Measurements from ENCODE around the gene SHTN1.

SHTN1 gene

GRCh38 chr10:116853287-116853686 is 151.7 kb downstream of the SHTN1 start:
- no peak overlapping the region for H3K9ac ChIP-seq (ENCODE audit: low read length)
- no peak overlapping the region for H3K4me3 ChIP-seq (ENCODE audit: low read length)
- no peaks in the 10 kb centered on the region for H3K4me1 ChIP-seq (ENCODE audit: control insufficient read depth, insufficient read depth, low read length)
- no peaks in the 10 kb centered on the region for H3K27me3 ChIP-seq (ENCODE audit: control insufficient read depth, insufficient read depth, low read length)
- no peaks in the 10 kb centered on the region for H3K36me3 ChIP-seq (ENCODE audit: control insufficient read depth, insufficient read depth, low read length)
- no peak overlapping the region for H3K27ac ChIP-seq (ENCODE audit: low read depth, low read length)

GRCh38 chr10:116852246-116852645 is 152.7 kb downstream of the SHTN1 start:
- no peaks in the 10 kb centered on the region for H3K27me3 ChIP-seq (ENCODE audit: control insufficient read depth, insufficient read depth, low read length)
- no peaks in the 10 kb centered on the region for H3K4me1 ChIP-seq (ENCODE audit: control insufficient read depth, insufficient read depth, low read length)
- H3K9ac ChIP-seq (ENCODE audit: low read length): no peak overlapping the region
- H3K4me3 ChIP-seq (ENCODE audit: low read length): no peak overlapping the region
- H3K27ac ChIP-seq (ENCODE audit: low read depth, low read length): no peak overlapping the region
- H3K36me3 ChIP-seq (ENCODE audit: control insufficient read depth, insufficient read depth, low read length): no peaks in the 10 kb centered on the region

- H3K9ac ChIP-seq (ENCODE audit: low read length): peak overlapping the region; percentile 28
- no peaks in the 10 kb centered on the region for H3K27me3 ChIP-seq (ENCODE audit: control insufficient read depth, insufficient read depth, low read length)
- no peaks in the 10 kb centered on the region for H3K36me3 ChIP-seq (ENCODE audit: control insufficient read depth, insufficient read depth, low read length)
- no peak overlapping the region for H3K27ac ChIP-seq (ENCODE audit: low read depth, low read length)
- H3K4me3 ChIP-seq (ENCODE audit: low read length): peak overlapping the region; percentile 72
- H3K4me1 ChIP-seq (ENCODE audit: control insufficient read depth, insufficient read depth, low read length): no peaks in the 10 kb centered on the region
These were observed 154.9 kb downstream of the SHTN1 start for GRCh38 chr10:116850058-116850611.

GRCh38 chr10:116849248-116850057 is 155.5 kb downstream of the SHTN1 start, which contains the start of gene ENO4:
Gene ENO4 (plus strand): TSS chr10:116849499. CDS start chr10:116849567, 68 bp downstream.
- Histone ChIP-seq H3K36me3 (ENCODE audit: control insufficient read depth, insufficient read depth, low read length) (no peaks in the 10 kb centered on the region), H3K4me3 (ENCODE audit: low read length) (peak within 1 kb of the TSS; percentile 72), H3K4me1 (ENCODE audit: control insufficient read depth, insufficient read depth, low read length) (no peaks in the 10 kb centered on the region), H3K27ac (ENCODE audit: low read depth, low read length) (peak within 1 kb of the TSS; percentile 2), H3K27me3 (ENCODE audit: control insufficient read depth, insufficient read depth, low read length) (no peaks in the 10 kb centered on the region), H3K9ac (ENCODE audit: low read length) (peak within 1 kb of the TSS; percentile 28)

- H3K27ac ChIP-seq (ENCODE audit: low read depth, low read length): peak overlapping the region; percentile 2
- H3K9ac ChIP-seq (ENCODE audit: low read length): no peak overlapping the region
- no peaks in the 10 kb centered on the region for H3K27me3 ChIP-seq (ENCODE audit: control insufficient read depth, insufficient read depth, low read length)
- no peaks in the 10 kb centered on the region for H3K36me3 ChIP-seq (ENCODE audit: control insufficient read depth, insufficient read depth, low read length)
- peak overlapping the region; percentile 72 for H3K4me3 ChIP-seq (ENCODE audit: low read length)
- no peaks in the 10 kb centered on the region for H3K4me1 ChIP-seq (ENCODE audit: control insufficient read depth, insufficient read depth, low read length)
These were observed 156.1 kb downstream of the SHTN1 start for GRCh38 chr10:116848944-116849247.

GRCh38 chr10:116848032-116848943 is 156.7 kb downstream of the SHTN1 start:
- H3K4me3 ChIP-seq (ENCODE audit: low read length): peak overlapping the region; percentile 72
- H3K27me3 ChIP-seq (ENCODE audit: control insufficient read depth, insufficient read depth, low read length): no peaks in the 10 kb centered on the region
- H3K9ac ChIP-seq (ENCODE audit: low read length): no peak overlapping the region
- H3K27ac ChIP-seq (ENCODE audit: low read depth, low read length): no peak overlapping the region
- no peaks in the 10 kb centered on the region for H3K4me1 ChIP-seq (ENCODE audit: control insufficient read depth, insufficient read depth, low read length)
- H3K36me3 ChIP-seq (ENCODE audit: control insufficient read depth, insufficient read depth, low read length): no peaks in the 10 kb centered on the region

- no peak overlapping the region for H3K27ac ChIP-seq (ENCODE audit: low read depth, low read length)
- no peaks in the 10 kb centered on the region for H3K27me3 ChIP-seq (ENCODE audit: control insufficient read depth, insufficient read depth, low read length)
- no peak overlapping the region for H3K4me3 ChIP-seq (ENCODE audit: low read length)
- no peaks in the 10 kb centered on the region for H3K36me3 ChIP-seq (ENCODE audit: control insufficient read depth, insufficient read depth, low read length)
- H3K4me1 ChIP-seq (ENCODE audit: control insufficient read depth, insufficient read depth, low read length): no peaks in the 10 kb centered on the region
- no peak overlapping the region for H3K9ac ChIP-seq (ENCODE audit: low read length)
These were observed 159.2 kb downstream of the SHTN1 start for GRCh38 chr10:116845823-116846222.

GRCh38 chr10:116840389-116841075 is 164.5 kb downstream of the SHTN1 start:
- Histone ChIP-seq H3K4me3 (ENCODE audit: low read length) (no peak overlapping the region), H3K4me1 (ENCODE audit: control insufficient read depth, insufficient read depth, low read length) (no peaks in the 10 kb centered on the region), H3K27ac (ENCODE audit: low read depth, low read length) (no peak overlapping the region), H3K9ac (ENCODE audit: low read length) (no peak overlapping the region), H3K27me3 (ENCODE audit: control insufficient read depth, insufficient read depth, low read length) (no peaks in the 10 kb centered on the region), H3K36me3 (ENCODE audit: control insufficient read depth, insufficient read depth, low read length) (no peaks in the 10 kb centered on the region)

GRCh38 chr10:116838143-116838725 is 166.8 kb downstream of the SHTN1 start:
- Histone ChIP-seq H3K4me3 (ENCODE audit: low read length) (no peak overlapping the region), H3K9ac (ENCODE audit: low read length) (no peak overlapping the region), H3K27ac (ENCODE audit: low read depth, low read length) (no peak overlapping the region), H3K4me1 (ENCODE audit: control insufficient read depth, insufficient read depth, low read length) (no peaks in the 10 kb centered on the region), H3K36me3 (ENCODE audit: control insufficient read depth, insufficient read depth, low read length) (no peaks in the 10 kb centered on the region), H3K27me3 (ENCODE audit: control insufficient read depth, insufficient read depth, low read length) (no peaks in the 10 kb centered on the region)

GRCh38 chr10:116836902-116837523 is 168.0 kb downstream of the SHTN1 start:
- H3K27me3 ChIP-seq (ENCODE audit: control insufficient read depth, insufficient read depth, low read length): no peaks in the 10 kb centered on the region
- H3K4me3 ChIP-seq (ENCODE audit: low read length): no peak overlapping the region
- H3K27ac ChIP-seq (ENCODE audit: low read depth, low read length): no peak overlapping the region
- H3K4me1 ChIP-seq (ENCODE audit: control insufficient read depth, insufficient read depth, low read length): no peaks in the 10 kb centered on the region
- no peaks in the 10 kb centered on the region for H3K36me3 ChIP-seq (ENCODE audit: control insufficient read depth, insufficient read depth, low read length)
- no peak overlapping the region for H3K9ac ChIP-seq (ENCODE audit: low read length)

- H3K9ac ChIP-seq (ENCODE audit: low read length): no peak overlapping the region
- no peaks in the 10 kb centered on the region for H3K36me3 ChIP-seq (ENCODE audit: control insufficient read depth, insufficient read depth, low read length)
- no peak overlapping the region for H3K27ac ChIP-seq (ENCODE audit: low read depth, low read length)
- H3K4me1 ChIP-seq (ENCODE audit: control insufficient read depth, insufficient read depth, low read length): no peaks in the 10 kb centered on the region
- no peak overlapping the region for H3K4me3 ChIP-seq (ENCODE audit: low read length)
- no peaks in the 10 kb centered on the region for H3K27me3 ChIP-seq (ENCODE audit: control insufficient read depth, insufficient read depth, low read length)
These were observed 168.9 kb downstream of the SHTN1 start for GRCh38 chr10:116836083-116836482.
